HTERT RPE-1 (cell line): ENCODE results near the gene MIOX.
"Not testable (repeated sequence)": the region's sequence is repeated elsewhere in the genome, so short reads cannot be mapped to it uniquely, and the experiment has no call there.

Experiments
- in situ Hi-C: fragments of 300-500 bp; cut with MboI; formaldehyde crosslinking; loops from 4 replicates; pipeline ENCODE4 v1.14.3; 2020; ENCODE audit warnings: low sequenced_read_pairs

The MIOX gene

GRCh38 chr22:50513175-50513574 lies 26.5 kb downstream of the MIOX start:
- in situ Hi-C loops: no loop called here

DNA sequence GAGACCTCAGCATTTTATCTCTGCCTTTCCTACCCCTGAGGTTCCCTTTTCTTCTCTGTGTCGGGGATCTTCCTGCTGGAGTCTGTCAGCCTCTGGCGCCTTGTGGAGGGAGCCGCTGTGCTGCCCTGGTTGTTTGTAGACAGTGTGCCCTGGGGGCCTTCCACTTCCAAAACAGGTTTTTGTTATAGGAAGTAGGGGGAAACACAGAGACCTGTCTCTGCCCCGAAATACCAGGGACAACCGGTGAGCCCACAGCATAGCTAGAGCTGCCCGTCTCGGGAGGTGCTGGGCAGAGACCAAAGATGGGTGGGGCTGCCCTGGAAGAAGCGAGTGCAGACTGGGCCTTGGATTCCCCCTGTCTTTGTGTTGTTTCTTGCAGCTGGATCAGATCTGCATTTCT lies 29.4 kb downstream of the MIOX start:
- in situ Hi-C loops: no loop called here

- in situ Hi-C loops: no loop called here
Measured at GRCh38 chr22:50516891-50517290, 30.2 kb downstream of the MIOX start.

DNA sequence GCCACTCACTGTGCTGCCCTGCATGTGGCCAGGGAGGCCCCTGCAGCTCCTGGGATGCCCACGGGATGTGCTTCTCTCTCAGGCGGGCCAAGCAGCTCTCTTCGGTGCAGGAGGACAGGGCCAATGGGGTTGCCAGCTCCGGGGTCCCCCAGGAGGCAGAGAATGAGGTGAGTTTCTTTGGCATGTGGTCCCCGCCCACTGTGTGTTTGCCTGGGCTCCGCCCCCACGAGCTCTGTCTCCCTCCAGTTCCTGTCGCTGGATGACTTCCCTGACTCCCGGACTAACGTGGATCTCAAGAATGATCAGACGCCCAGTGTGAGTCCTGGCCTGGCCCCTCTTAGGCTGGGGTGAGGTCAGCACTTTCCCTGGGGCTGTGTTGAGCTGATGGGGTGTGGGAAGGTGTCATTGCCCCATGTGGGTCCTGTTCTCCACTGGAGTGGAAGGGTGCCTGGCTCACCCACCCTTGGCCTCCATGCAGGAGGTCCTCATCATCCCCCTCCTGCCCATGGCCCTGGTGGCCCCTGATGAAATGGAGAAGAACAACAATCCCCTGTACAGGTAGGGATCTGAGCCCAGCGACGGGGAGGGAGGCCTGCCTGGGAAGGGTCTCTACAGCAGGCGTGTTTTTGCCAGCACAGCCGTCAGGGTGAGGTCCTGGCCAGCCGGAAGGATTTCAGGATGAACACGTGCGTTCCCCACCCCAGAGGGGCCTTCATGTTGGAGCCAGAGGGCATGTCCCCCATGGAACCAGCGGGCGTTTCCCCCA lies 31.0 kb downstream of the MIOX start:
- in situ Hi-C loops: no loop called here

- in situ Hi-C loops: no loop called here
Measured at GRCh38 chr22:50518606-50519005, 31.9 kb downstream of the MIOX start.

- in situ Hi-C loops: no loop called here
Measured at GRCh38 chr22:50519151-50519550, 32.5 kb downstream of the MIOX start.

- in situ Hi-C loops: not testable (repeated sequence)
Measured at GRCh38 chr22:50520184-50520583, 33.5 kb downstream of the MIOX start.

DNA sequence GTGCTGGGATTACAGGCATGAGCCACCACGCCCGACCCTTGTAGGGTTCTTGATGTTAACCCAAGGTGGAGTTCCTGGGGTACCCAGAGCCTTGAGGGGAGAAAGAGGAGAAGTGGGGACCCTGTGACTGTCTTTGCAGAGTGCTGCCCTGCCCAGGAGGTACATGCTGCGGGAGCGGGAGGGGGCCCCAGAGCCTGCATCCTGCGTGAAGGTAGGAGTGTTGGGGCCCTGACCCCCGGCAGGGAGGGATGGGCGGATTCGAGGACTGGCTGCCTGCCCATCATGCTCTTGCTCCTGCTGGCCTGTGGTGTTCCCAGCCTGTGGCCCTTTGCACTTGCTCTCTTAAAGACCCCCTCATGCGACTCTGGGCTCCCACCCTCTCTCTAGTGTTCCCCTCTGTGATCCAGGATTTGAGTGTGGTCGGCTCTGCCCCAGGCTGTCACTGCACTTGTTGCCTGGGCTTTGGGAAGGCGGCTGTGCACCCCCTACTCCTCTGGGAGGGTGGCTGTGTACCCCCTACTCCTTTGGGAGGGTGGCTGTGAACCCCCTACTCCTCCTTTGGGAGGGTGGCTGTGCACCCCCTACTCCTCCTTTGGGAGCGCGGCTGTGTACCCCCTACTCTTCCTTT lies 34.3 kb downstream of the MIOX start:
- in situ Hi-C loops: no loop called here

GRCh38 chr22:50521710-50522109 lies 35.1 kb downstream of the MIOX start:
- in situ Hi-C loops: no loop called here

DNA sequence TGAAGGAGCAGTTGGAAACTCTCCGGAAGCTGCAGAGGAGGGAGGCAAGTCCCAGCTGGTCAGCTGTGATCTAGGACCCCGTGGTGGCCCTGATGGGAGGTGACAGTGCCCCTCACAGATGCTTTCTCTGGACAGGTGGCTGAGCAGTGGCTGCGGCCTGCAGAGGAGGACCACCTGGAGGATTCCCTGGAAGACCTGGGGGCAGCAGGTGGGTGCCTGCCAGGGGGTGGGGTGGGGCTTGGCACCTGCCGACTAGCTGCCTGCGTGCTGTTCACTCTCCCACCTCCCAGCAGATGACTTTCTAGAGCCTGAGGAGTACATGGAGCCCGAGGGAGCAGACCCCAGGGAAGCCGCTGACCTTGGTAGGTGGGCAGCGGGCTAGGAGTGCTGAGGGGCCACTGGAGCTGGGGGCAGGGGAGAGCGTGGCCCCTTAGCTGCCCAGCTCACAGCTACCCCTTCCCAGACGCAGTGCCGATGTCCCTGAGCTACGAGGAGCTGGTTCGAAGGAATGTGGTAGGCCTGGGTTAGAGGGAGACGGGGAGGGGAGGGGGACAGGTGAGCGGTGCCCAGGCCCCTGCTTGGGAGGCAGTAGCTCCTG lies 35.6 kb downstream of the MIOX start:
- in situ Hi-C loops: no loop called here

- in situ Hi-C loops: no loop called here
Measured at GRCh38 chr22:50522806-50523438, 36.3 kb downstream of the MIOX start.

GRCh38 chr22:50523458-50523805 lies 36.8 kb downstream of the MIOX start:
- in situ Hi-C loops: no loop called here

- in situ Hi-C loops: no loop called here
Measured at GRCh38 chr22:50523806-50524675, 37.4 kb downstream of the MIOX start.

- in situ Hi-C loops: no loop called here
Measured at GRCh38 chr22:50524676-50525103, 38.0 kb downstream of the MIOX start.

DNA sequence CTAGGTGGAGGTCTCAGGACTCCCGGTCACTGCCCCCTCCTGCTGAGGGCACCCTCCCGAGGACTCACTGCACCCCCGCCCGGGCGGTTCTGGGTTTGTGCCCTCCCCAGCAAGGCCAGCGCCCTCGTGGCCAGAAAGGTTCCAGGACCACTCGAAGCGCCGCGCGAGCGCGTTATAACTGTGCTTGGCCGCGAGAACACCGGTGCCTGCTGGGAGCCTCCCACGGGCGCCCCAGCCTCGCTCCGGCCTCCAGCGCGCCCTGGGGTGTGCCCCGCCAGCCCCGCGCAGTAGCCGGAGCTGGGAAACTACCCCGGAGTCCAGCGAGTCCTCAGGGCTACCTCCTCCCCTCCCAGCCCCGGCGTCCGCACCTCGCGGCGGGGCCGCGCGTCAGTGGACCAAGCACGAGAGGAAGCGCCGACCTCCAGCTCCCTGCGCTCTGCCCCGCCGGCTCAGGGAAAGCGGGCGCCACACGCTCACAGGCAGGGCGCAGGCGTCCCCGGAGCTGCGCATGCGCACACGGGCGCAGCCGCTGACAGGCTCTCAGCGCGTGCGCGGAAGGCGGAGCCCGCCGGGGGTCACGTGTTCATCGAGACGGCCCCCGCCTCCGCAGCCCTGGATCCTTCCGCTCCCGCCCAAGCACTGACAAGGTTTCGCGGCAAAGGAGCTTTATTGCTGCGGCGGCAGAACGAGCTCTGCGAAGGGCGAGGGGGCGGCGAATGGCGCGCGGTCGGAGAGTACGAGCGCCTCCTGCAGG lies 38.6 kb downstream of the MIOX start, which contains the start of gene SCO2:
Gene SCO2, minus strand, starts transcription at position 495 of the 754 bp plus-strand sequence. CDS start 1,187 bp downstream, outside the sequence.
- in situ Hi-C loops: no loop called here

DNA sequence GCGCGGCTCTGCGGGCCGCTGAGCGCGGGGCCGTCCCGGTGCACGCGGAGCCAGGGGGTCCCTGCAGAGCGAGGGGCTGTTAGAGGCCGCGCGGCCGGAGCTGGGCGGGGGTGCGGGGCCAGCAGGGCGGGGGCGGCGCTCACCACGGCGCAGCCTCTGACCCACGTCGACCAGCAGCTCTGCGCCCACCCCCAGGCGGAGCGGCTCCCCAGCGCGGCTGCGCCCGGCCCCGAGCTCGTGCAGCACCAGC lies 39.1 kb downstream of the MIOX start:
- in situ Hi-C loops: no loop called here

DNA sequence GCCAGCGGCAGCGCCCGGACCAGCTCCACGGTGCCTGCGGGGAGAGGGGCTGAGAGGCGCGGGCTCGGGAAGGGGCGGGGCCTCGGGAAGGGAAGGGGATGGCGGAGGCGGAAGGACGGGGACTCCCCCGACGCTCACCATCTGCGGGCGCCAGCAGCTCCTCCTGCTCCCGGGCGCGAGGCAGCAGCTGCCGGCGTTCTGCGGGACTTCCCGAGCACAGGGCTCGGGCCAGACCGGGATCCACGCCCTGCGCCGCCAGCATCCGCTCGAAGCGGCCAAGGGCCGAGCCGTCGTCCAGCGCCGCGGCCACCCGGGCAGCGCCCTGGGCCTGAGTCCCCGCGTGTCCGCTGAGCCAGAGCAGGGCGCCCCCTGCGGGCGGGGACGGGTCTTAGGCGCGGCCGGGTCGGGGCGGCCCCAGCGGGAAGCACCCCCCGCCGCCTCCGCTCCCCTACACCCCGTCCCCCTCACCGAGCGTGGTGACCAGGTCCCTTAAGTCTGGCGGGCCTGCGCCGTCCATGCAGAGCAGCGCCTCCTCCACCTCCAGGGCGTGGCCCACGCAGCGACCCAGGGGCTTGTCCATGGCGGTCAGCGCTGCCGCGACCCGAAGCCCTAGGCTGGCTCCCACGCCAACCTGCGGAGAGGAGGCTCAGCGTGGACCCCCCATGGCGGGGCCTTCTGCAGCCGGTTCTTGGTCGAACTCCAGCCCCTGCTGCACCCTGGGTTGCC lies 39.6 kb downstream of the MIOX start:
- in situ Hi-C loops: no loop called here

- in situ Hi-C loops: no loop called here
Measured at GRCh38 chr22:50526834-50527801, 40.5 kb downstream of the MIOX start.
